HCT116 (cell line): ENCODE data around the gene PPP1R16B. TPM values are rescaled to one million over a fixed set of nuclear protein-coding genes. Genes with fewer than 3 reads are reported as not detected.

Source experiments
- ATAC-seq: fragments of 200-7000 bp; cut with Tn5 transposase; 2 replicates; pipeline ENCODE4 v1.9.1; 2020; ENCODE audit warnings: mild to moderate bottlenecking, moderate library complexity
- BruUV-seq: library from RNA; stranded (reverse); fragments of 400-500 nt; replicated peaks from 2 replicates; lab custom pipeline; 2021; lab: Mats Ljungman, UMichigan
- CTCF ChIA-PET: fragments of 300-600 bp; sonication (Branson Sonifier 250); formaldehyde crosslinking; loops from one replicate; lab custom pipeline; 2021; ENCODE audit warnings: antibody characterized with exemption; lab: Charles Lee
- POLR2A ChIA-PET: fragments of 300-600, 350-600 bp; sonication (Branson Sonifier 250); formaldehyde crosslinking; loops from one replicate; lab custom pipeline; 2021; ENCODE audit warnings: antibody characterized with exemption; lab: Charles Lee
- RAD21 ChIA-PET, 2 experiments: fragments of 300-600 bp; sonication (Branson Sonifier 250); formaldehyde crosslinking; loops; one replicate each; lab custom pipeline; 2023; ENCODE audit warnings: low total read pairs in 2 of 2; ENCODE audit not compliant: uncharacterized antibody in 2 of 2, unreplicated experiment in 2 of 2, low non-redundant PET in 1 of 2; lab: Charles Lee
- DNase-seq: peaks from one replicate; pipeline ENCODE4 v3.0.0-alpha.2; 2010; ENCODE audit warnings: low read depth, low spot score
- H2AFZ ChIP-seq: fragments of 200-600 bp; shearing (Covaris generic), sonication (generic); 2 replicates; pipeline ENCODE4 v1.6.1; 2017; ENCODE audit warnings: low read depth, mixed run types, mixed read lengths, antibody characterized with exemption, low read length; ENCODE audit not compliant: poor library complexity, severe bottlenecking
- H3K27ac ChIP-seq: 2 replicates; pipeline ENCODE4 v1.5.1; 2012; ENCODE audit warnings: low read depth, low read length
- H3K27me3 ChIP-seq: fragments of 200-600 bp; sonication (generic); 2 replicates; pipeline ENCODE4 v1.6.1; 2016; ENCODE audit warnings: mixed run types, low read length, mixed read lengths; ENCODE audit not compliant: insufficient read depth
- H3K36me3 ChIP-seq, 2 experiments: fragments of 200-500 bp in 1 of 2; fragments of 200-600 bp in 1 of 2; sonication (Bioruptor generic) in 1 of 2; sonication (generic) in 1 of 2; 2 replicates each; pipeline versions ENCODE4 v1.5.1 to v1.6.1; 2014 to 2016; ENCODE audit warnings: low read length in 2 of 2, inconsistent platforms in 1 of 2, mixed read lengths in 1 of 2, mixed run types in 1 of 2; ENCODE audit not compliant: insufficient read depth in 2 of 2, control insufficient read depth in 1 of 2
- H3K4me1 ChIP-seq, 2 experiments: fragments of 200-600 bp in 1 of 2; sonication (generic) in 1 of 2; 2 replicates each; pipeline versions ENCODE4 v1.5.1 to v1.6.1; 2012 to 2017; ENCODE audit warnings: low read length in 2 of 2, inconsistent platforms in 1 of 2, mild to moderate bottlenecking in 1 of 2, mixed read lengths in 1 of 2, mixed run types in 1 of 2, moderate library complexity in 1 of 2; ENCODE audit not compliant: insufficient read depth in 2 of 2, control insufficient read depth in 1 of 2
- H3K4me2 ChIP-seq: fragments of 200-600 bp; sonication (generic); 2 replicates; pipeline ENCODE4 v1.6.1; 2017; ENCODE audit warnings: mixed run types, low read length, mixed read lengths
- H3K4me3 ChIP-seq, 2 experiments: fragments of 200-600 bp in 1 of 2; sonication (generic) in 1 of 2; replicated peaks in 1 of 2; 2 replicates each; pipeline ENCODE4 v1.5.1; 2011 to 2016; ENCODE audit warnings: low read length in 2 of 2, control low read depth in 1 of 2, low read depth in 1 of 2, mild to moderate bottlenecking in 1 of 2, mixed read lengths in 1 of 2, mixed run types in 1 of 2
- H3K79me2 ChIP-seq: fragments of 200-600 bp; sonication (generic); 2 replicates; pipeline ENCODE4 v1.6.1; 2017; ENCODE audit warnings: mild to moderate bottlenecking, mixed run types, low read length, moderate library complexity, mixed read lengths; ENCODE audit not compliant: insufficient read depth
- H3K9ac ChIP-seq: fragments of 200-600 bp; sonication (generic); 2 replicates; pipeline ENCODE4 v1.6.1; 2016; ENCODE audit warnings: low read length, mixed read lengths
- H3K9me2 ChIP-seq: fragments of 200-600 bp; sonication (generic), shearing (Covaris generic); 2 replicates; pipeline ENCODE4 v1.6.1; 2017; ENCODE audit warnings: mixed run types, mild to moderate bottlenecking, moderate library complexity; ENCODE audit not compliant: insufficient read depth
- H3K9me3 ChIP-seq, 2 experiments: fragments of 200-500 bp in 1 of 2; fragments of 200-600 bp in 1 of 2; sonication (Bioruptor generic) in 1 of 2; sonication (generic) in 1 of 2; 2 replicates each; pipeline ENCODE4 v1.6.1; 2014 to 2017; ENCODE audit warnings: low read length in 2 of 2, mixed read lengths in 2 of 2, inconsistent platforms in 1 of 2, low read depth in 1 of 2, mild to moderate bottlenecking in 1 of 2, mixed run types in 1 of 2, moderate library complexity in 1 of 2; ENCODE audit not compliant: control insufficient read depth in 1 of 2, insufficient read depth in 1 of 2
- H4K20me1 ChIP-seq: fragments of 200-600 bp; sonication (generic), shearing (Covaris generic); 2 replicates; pipeline ENCODE4 v1.6.1; 2017; ENCODE audit warnings: mixed run types, mild to moderate bottlenecking, moderate library complexity; ENCODE audit not compliant: insufficient read depth
- ATF3 ChIP-seq: IDR thresholded peaks from 2 replicates; pipeline ENCODE4 v1.6.1; 2012
- EGR1 ChIP-seq: IDR thresholded peaks from 2 replicates; pipeline ENCODE4 v1.6.1; 2012; ENCODE audit warnings: low read depth
- EZH2 ChIP-seq: fragments of 200-600 bp; sonication (generic); IDR thresholded peaks from 2 replicates; pipeline ENCODE4 v1.6.1; 2017; ENCODE audit warnings: antibody characterized with exemption, mixed run types
- FOSL1 ChIP-seq: IDR thresholded peaks from 2 replicates; pipeline ENCODE4 v1.6.1; 2012; ENCODE audit warnings: low read depth
- POLR2A ChIP-seq: IDR thresholded peaks from 2 replicates; pipeline ENCODE4 v1.7.0; 2011; ENCODE audit warnings: borderline replicate concordance; ENCODE audit not compliant: insufficient read depth, insufficient read length; ENCODE audit errors: extremely low read depth
- POLR2AphosphoS5 ChIP-seq: IDR thresholded peaks from 2 replicates; pipeline ENCODE4 v1.6.1; 2011; ENCODE audit warnings: mild to moderate bottlenecking, low read depth, low read length, moderate library complexity
- YY1 ChIP-seq: IDR thresholded peaks from 2 replicates; pipeline ENCODE4 v1.6.1; 2011; ENCODE audit warnings: low read length, low read depth, moderate library complexity, mild to moderate bottlenecking; ENCODE audit not compliant: insufficient replicate concordance; ENCODE audit errors: extremely low read depth
- ZBTB33 ChIP-seq: IDR thresholded peaks from 2 replicates; pipeline ENCODE4 v1.6.1; 2011; ENCODE audit warnings: mild to moderate bottlenecking, low read length, moderate library complexity; ENCODE audit not compliant: insufficient replicate concordance; ENCODE audit errors: extremely low read depth
- ZFX ChIP-seq: fragments of 450-650 bp; IDR thresholded peaks from 2 replicates; pipeline ENCODE4 v1.6.1; 2017
- ZNF274 ChIP-seq: fragments of 200-500 bp; sonication (Bioruptor generic); IDR thresholded peaks from 2 replicates; pipeline ENCODE4 v1.6.1; 2014; ENCODE audit warnings: mild to moderate bottlenecking, low read depth, low read length, inconsistent platforms
- intact Hi-C: fragments of 100-400 bp; cut with micrococcal nuclease; formaldehyde crosslinking; loops from 2 replicates; pipeline ENCODE4 v1.10.0; 2022
- total RNA-seq: library from RNA; stranded (reverse); gene quantifications from one replicate; pipeline ENCODE4 v1.2.1, GENCODE V29; 2021; ENCODE audit not compliant: unreplicated experiment

The PPP1R16B gene
- total RNA-seq, 1 experiment from 2014 or later, result 0.52 TPM

- DNase-seq (no peak), ATAC-seq (no peak)
- ChIA-PET CTCF (no interaction called here), RAD21 (no interaction called here)
- H3K4me2 ChIP-seq, result no peak overlapping the region
- H3K79me2 ChIP-seq, result no peaks in the 10 kb centered on the region
- H3K4me1 ChIP-seq, result no peaks in the 10 kb centered on the region
- no peaks in the 10 kb centered on the region for H4K20me1 ChIP-seq
- H3K4me3 ChIP-seq, result no peak overlapping the region
- no TSS peak for BruUV-seq
- no peak overlapping the region for H3K27ac ChIP-seq
- no peaks in the 10 kb centered on the region for H3K9me2 ChIP-seq
- H2AFZ ChIP-seq, result no peak overlapping the region
- TF ChIP-seq POLR2A, result no peak
- no peak for TF ChIP-seq POLR2AphosphoS5
- no peak for TF ChIP-seq FOSL1
- no peak for TF ChIP-seq ZBTB33
- no peak for TF ChIP-seq EGR1
- TF ChIP-seq YY1, result no peak
- TF ChIP-seq ZNF274, result no peak
- no peak for TF ChIP-seq EZH2
- no peak for TF ChIP-seq ZFX
- no peak for TF ChIP-seq ATF3
- TF ChIP-seq, all 23 proteins: peak for 0
- Histone ChIP-seq H3K9ac (no peak overlapping the region), H3K27me3 (no peaks in the 10 kb centered on the region), H3K9me3 (no peaks in the 10 kb centered on the region), H3K36me3 (no peaks in the 10 kb centered on the region)
- POLR2A ChIA-PET, result no interaction called here
- intact Hi-C loops, result no loop called here
Measured at GRCh38 chr20:38840053-38840893, 34.8 kb downstream of the PPP1R16B start.
